ENCODE data around the gene AHRR. TPM values are rescaled to one million over a fixed set of nuclear protein-coding genes. Genes with fewer than 3 reads are reported as not detected.
"Not testable (repeated sequence)": the region's sequence is repeated elsewhere in the genome, so short reads cannot be mapped to it uniquely, and the experiment has no call there.

Gene AHRR
- polyA plus RNA-seq = 0.05 TPM

- Mint-ChIP-seq H3K27me3 (peaks cover 31% of the 10 kb centered on the region), H3K27ac (peak within 1 kb of the TSS in 1 of 3 donors; percentile 26), H3K36me3 (peaks cover 4% of the 10 kb centered on the region), H3K4me1 (peaks cover 0 to 4% (median 3%) of the 10 kb centered on the region in 3 donors), H3K9me3 (no peaks in the 10 kb centered on the region), H3K4me3 (peak within 1 kb of the TSS; percentile 45 to 86 (median 72))
Measured at GRCh38 chr5:321230-321725, at the start of gene AHRR. Gene AHRR (plus strand): TSS chr5:321714. CDS start chr5:343903, 22,189 bp downstream.

- peak overlapping the region; percentile 87 to 95 (median 91) for H3K4me3 Mint-ChIP-seq
- not testable (repeated sequence) for H3K27me3 Mint-ChIP-seq, H3K36me3 Mint-ChIP-seq, H3K9me3 Mint-ChIP-seq
- H3K4me1 Mint-ChIP-seq = peaks cover 16 to 34% (median 20%) of the 10 kb centered on the region in 3 donors
- H3K27ac Mint-ChIP-seq = peak overlapping the region; percentile 81 to 90 (median 90)
Measured at GRCh38 chr5:271828-272167, 49.7 kb upstream of the AHRR start.

GRCh38 chr5:273091-273490 lies 48.4 kb upstream of the AHRR start:
- H3K27me3 Mint-ChIP-seq, H3K9me3 Mint-ChIP-seq, H3K36me3 Mint-ChIP-seq: not testable (repeated sequence)
- peak overlapping the region; percentile 51 to 87 (median 76) for H3K4me3 Mint-ChIP-seq
- H3K4me1 Mint-ChIP-seq = peaks cover 16 to 31% (median 20%) of the 10 kb centered on the region in 3 donors
- H3K27ac Mint-ChIP-seq = peak overlapping the region; percentile 53 to 89 (median 63)

- Mint-ChIP-seq H3K4me1 (peaks cover 16 to 34% (median 20%) of the 10 kb centered on the region in 3 donors), H3K27ac (peak overlapping the region; percentile 53 to 89 (median 63)), H3K4me3 (peak overlapping the region; percentile 51 to 87 (median 76))
- H3K9me3 Mint-ChIP-seq, H3K36me3 Mint-ChIP-seq, H3K27me3 Mint-ChIP-seq: not testable (repeated sequence)
Measured at GRCh38 chr5:273491-273890, 48.0 kb upstream of the AHRR start.

- H3K27me3 Mint-ChIP-seq, H3K9me3 Mint-ChIP-seq, H3K36me3 Mint-ChIP-seq: not testable (repeated sequence)
- Mint-ChIP-seq H3K27ac (peak overlapping the region in 1 of 3 donors; percentile 53), H3K4me3 (peak overlapping the region in 1 of 4 donors; percentile 87), H3K4me1 (peaks cover 14 to 31% (median 21%) of the 10 kb centered on the region in 3 donors)
Measured at GRCh38 chr5:274346-274745, 47.2 kb upstream of the AHRR start.

GRCh38 chr5:278646-279045 lies 42.9 kb upstream of the AHRR start:
- Mint-ChIP-seq H3K4me1 (peaks cover 19 to 37% (median 34%) of the 10 kb centered on the region in 3 donors), H3K4me3 (no peak overlapping the region), H3K27me3 (no peaks in the 10 kb centered on the region), H3K36me3 (no peaks in the 10 kb centered on the region), H3K9me3 (no peaks in the 10 kb centered on the region), H3K27ac (no peak overlapping the region)

- peaks cover 21 to 40% (median 35%) of the 10 kb centered on the region in 3 donors for H3K4me1 Mint-ChIP-seq
- not testable (repeated sequence) for H3K4me3 Mint-ChIP-seq, H3K27ac Mint-ChIP-seq, H3K27me3 Mint-ChIP-seq, H3K36me3 Mint-ChIP-seq, H3K9me3 Mint-ChIP-seq
Measured at GRCh38 chr5:279051-279665, 42.4 kb upstream of the AHRR start.

GRCh38 chr5:285991-286557 lies 35.4 kb upstream of the AHRR start:
- Mint-ChIP-seq H3K4me3 (peak overlapping the region in 1 of 4 donors; percentile 35), H3K4me1 (peaks cover 26 to 40% (median 35%) of the 10 kb centered on the region in 3 donors), H3K27ac (peak overlapping the region in 1 of 3 donors; percentile 16), H3K27me3 (no peaks in the 10 kb centered on the region), H3K36me3 (peaks cover 9% of the 10 kb centered on the region), H3K9me3 (no peaks in the 10 kb centered on the region)

GRCh38 chr5:290200-290599 lies 31.3 kb upstream of the AHRR start:
- H3K36me3 Mint-ChIP-seq, H3K27me3 Mint-ChIP-seq, H3K4me3 Mint-ChIP-seq, H3K9me3 Mint-ChIP-seq, H3K27ac Mint-ChIP-seq: not testable (repeated sequence)
- H3K4me1 Mint-ChIP-seq = peaks cover 2 to 15% (median 10%) of the 10 kb centered on the region in 3 donors

- not testable (repeated sequence) for H3K9me3 Mint-ChIP-seq, H3K27ac Mint-ChIP-seq, H3K4me1 Mint-ChIP-seq, H3K36me3 Mint-ChIP-seq, H3K27me3 Mint-ChIP-seq
- H3K4me3 Mint-ChIP-seq = peak overlapping the region in 1 of 4 donors; percentile 13
Measured at GRCh38 chr5:291345-291744, 30.2 kb upstream of the AHRR start.

- not testable (repeated sequence) for H3K4me3 Mint-ChIP-seq, H3K27me3 Mint-ChIP-seq, H3K27ac Mint-ChIP-seq, H3K36me3 Mint-ChIP-seq, H3K9me3 Mint-ChIP-seq
- peaks cover 0 to 11% (median 5%) of the 10 kb centered on the region in 3 donors for H3K4me1 Mint-ChIP-seq
Measured at GRCh38 chr5:294788-295187, 26.7 kb upstream of the AHRR start.

- H3K27me3 Mint-ChIP-seq, H3K9me3 Mint-ChIP-seq, H3K4me3 Mint-ChIP-seq, H3K36me3 Mint-ChIP-seq: not testable (repeated sequence)
- peak overlapping the region in 1 of 3 donors; percentile 53 for H3K27ac Mint-ChIP-seq
- H3K4me1 Mint-ChIP-seq = peaks cover 4 to 14% (median 5%) of the 10 kb centered on the region in 3 donors
Measured at GRCh38 chr5:296207-296606, 25.3 kb upstream of the AHRR start.

GRCh38 chr5:296954-297353 lies 24.6 kb upstream of the AHRR start:
- H3K9me3 Mint-ChIP-seq, H3K27ac Mint-ChIP-seq, H3K36me3 Mint-ChIP-seq, H3K4me3 Mint-ChIP-seq, H3K27me3 Mint-ChIP-seq: not testable (repeated sequence)
- H3K4me1 Mint-ChIP-seq = peaks cover 7 to 13% (median 11%) of the 10 kb centered on the region in 3 donors

- not testable (repeated sequence) for H3K4me3 Mint-ChIP-seq, H3K27me3 Mint-ChIP-seq, H3K27ac Mint-ChIP-seq, H3K36me3 Mint-ChIP-seq, H3K9me3 Mint-ChIP-seq
- peaks cover 7 to 13% (median 12%) of the 10 kb centered on the region in 3 donors for H3K4me1 Mint-ChIP-seq
Measured at GRCh38 chr5:297448-297847, 24.1 kb upstream of the AHRR start.

GRCh38 chr5:297991-298736 lies 23.4 kb upstream of the AHRR start:
- H3K27ac Mint-ChIP-seq, H3K4me3 Mint-ChIP-seq, H3K36me3 Mint-ChIP-seq, H3K9me3 Mint-ChIP-seq, H3K27me3 Mint-ChIP-seq: not testable (repeated sequence)
- peaks cover 7 to 13% (median 12%) of the 10 kb centered on the region in 3 donors for H3K4me1 Mint-ChIP-seq
